ENCODE measurements around the gene CENPE.

GRCh38 chr4:103100691-103101090, 97.5 kb downstream of the CENPE start:
- TF ChIP-seq CTCF (optimal IDR thresholded peaks at IDR 0.05 in 1 of 3, IDR thresholded peaks at IDR 0.05 in 1 of 3, conservative IDR thresholded peaks at IDR 0.05 in 1 of 3; ENCODE audit: extremely low read depth in 1 of 3, insufficient read depth in 2 of 3, low read length in 3 of 3) (no peak), EZH2 (IDR thresholded peaks at IDR 0.05; ENCODE audit: low read length) (no peak)

Data from keratinocyte (primary cell).